Measurements from ENCODE around the gene INAFM2.

The INAFM2 gene

DNA sequence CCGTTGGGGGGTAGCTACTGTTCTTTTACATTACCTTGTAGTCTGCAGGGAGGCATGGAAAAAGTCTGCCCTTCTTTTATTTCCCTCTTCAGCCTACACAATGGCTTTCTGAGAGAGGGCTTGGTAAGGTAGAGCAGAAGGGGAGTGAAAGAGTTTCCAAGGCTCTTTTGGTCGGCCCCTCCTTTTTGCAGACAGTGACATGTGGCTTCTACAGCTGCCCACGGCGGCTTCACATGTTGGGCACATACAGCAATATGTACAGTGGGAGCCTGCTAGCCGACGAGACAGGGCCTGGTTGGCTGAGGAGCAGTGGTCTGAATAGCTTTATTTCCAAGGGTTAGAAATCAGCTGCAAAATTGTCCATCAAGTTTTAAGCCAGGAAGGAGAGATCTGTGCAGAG, 4.0 kb downstream of the INAFM2 start:
- DNase-seq (ENCODE audit: low read depth in 3 of 3, low spot score in 1 of 3) = no peak

- no peak for DNase-seq (ENCODE audit: low read depth in 3 of 3, low spot score in 1 of 3)
These were observed 4.7 kb downstream of the INAFM2 start for GRCh38 chr15:40328176-40328575.

- DNase-seq (ENCODE audit: low read depth in 3 of 3, low spot score in 1 of 3) = no peak
These were observed 5.3 kb downstream of the INAFM2 start for GRCh38 chr15:40328751-40329150.

- DNase-seq (ENCODE audit: low read depth in 3 of 3, low spot score in 1 of 3) = no peak
These were observed 6.3 kb downstream of the INAFM2 start for GRCh38 chr15:40329804-40330203.

DNA sequence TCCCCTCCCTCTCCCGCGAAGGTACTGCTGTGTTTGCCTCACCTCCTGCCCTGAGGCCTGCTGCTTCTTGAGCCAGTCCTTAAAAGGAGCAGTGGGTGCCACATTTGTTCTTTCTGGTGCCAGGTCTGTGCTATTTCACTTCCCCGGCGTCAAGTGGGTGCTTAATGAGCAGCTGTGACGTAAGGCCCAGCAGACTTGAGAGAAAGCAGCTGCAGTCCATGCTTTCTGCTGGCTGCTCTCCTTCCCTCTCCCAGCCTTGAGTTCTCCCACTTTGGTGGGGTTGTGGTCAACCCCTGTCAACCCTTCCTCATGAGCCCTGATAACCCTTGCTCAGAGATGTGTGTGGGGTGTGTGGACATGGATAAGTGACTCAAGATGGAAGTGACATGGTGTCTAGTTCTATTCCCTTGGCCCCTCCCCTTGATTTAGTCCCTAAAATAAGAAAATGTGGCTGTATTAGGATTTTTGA, 6.9 kb downstream of the INAFM2 start:
- no peak for DNase-seq (ENCODE audit: low read depth in 3 of 3, low spot score in 1 of 3)

GRCh38 chr15:40331026-40331425, 7.5 kb downstream of the INAFM2 start:
- no peak for DNase-seq (ENCODE audit: low read depth in 3 of 3, low spot score in 1 of 3)

- no peak for DNase-seq (ENCODE audit: low read depth in 3 of 3, low spot score in 1 of 3)
These were observed 8.1 kb downstream of the INAFM2 start for GRCh38 chr15:40331637-40332036.

- DNase-seq (ENCODE audit: low read depth in 3 of 3, low spot score in 1 of 3) = no peak
These were observed 8.8 kb downstream of the INAFM2 start for GRCh38 chr15:40332113-40332781.

- no peak for DNase-seq (ENCODE audit: low read depth in 3 of 3, low spot score in 1 of 3)
These were observed 10.5 kb downstream of the INAFM2 start for GRCh38 chr15:40333922-40334492.

- DNase-seq (ENCODE audit: low read depth in 3 of 3, low spot score in 1 of 3) = no peak
These were observed 11.0 kb downstream of the INAFM2 start for GRCh38 chr15:40334541-40334940.

DNA sequence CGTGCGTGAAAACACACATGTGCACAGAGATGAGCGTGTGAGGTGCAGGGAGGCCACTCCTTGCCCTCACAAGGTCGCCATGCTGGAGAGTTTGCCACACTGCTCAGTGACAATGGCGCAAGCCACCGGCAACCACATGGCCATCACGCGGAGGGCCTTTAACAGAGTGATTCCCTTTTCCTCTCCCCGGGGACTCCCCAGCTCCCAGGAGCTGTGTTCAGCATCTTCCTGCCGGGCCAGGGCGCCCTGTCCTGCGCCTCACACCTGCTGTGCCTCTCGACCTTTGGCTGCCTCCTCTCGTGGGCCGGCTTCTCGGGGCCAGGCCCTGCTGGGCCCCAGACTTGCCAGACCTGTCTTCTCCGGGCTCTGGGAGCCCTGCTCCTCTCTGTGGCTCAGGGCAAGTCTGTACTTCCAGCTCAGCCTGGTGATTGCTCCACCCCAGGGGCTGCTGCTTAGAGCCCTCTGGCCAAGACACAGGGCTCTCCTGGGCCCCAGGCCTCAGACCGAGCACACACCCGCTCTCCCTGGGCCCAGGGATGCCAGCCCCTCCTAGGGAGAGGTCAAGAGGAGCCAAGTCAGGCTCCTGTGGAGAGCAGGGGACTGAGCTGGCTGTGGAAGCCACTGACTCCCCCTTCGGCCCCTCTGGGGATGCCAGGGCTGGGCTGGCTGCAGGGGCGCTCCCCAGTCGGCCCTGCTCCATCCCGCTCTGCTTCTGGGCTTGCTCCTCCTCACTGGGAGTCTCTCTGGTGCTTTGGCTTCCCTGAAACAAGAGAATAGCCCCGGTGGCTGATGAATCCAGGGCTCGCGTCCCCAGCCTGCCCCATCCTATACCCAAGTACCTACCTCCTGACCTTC, 11.7 kb downstream of the INAFM2 start:
- no peak for DNase-seq (ENCODE audit: low read depth in 3 of 3, low spot score in 1 of 3)

- DNase-seq (ENCODE audit: low read depth in 3 of 3, low spot score in 1 of 3) = no peak
These were observed 12.6 kb downstream of the INAFM2 start for GRCh38 chr15:40335938-40336743.

DNA sequence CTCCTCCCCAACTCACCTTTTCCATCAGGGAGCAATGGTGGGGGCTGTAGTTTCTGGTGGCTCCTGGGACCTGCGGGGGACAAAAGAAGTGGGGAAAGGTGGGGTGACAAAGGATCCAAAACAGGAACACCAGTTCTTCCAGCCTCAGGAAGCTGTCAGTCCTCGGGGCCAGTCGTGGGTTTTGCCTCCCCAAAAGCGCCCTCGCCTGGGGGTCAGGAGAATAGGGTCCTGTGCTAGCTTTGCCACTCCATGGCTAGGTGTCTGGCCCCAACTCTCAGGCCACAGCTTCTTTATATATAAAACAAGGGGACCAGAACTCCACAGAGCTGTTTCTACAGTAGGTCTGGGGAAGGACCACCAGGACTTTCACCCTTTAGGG, 13.2 kb downstream of the INAFM2 start:
- no peak for DNase-seq (ENCODE audit: low read depth in 3 of 3, low spot score in 1 of 3)

DNA sequence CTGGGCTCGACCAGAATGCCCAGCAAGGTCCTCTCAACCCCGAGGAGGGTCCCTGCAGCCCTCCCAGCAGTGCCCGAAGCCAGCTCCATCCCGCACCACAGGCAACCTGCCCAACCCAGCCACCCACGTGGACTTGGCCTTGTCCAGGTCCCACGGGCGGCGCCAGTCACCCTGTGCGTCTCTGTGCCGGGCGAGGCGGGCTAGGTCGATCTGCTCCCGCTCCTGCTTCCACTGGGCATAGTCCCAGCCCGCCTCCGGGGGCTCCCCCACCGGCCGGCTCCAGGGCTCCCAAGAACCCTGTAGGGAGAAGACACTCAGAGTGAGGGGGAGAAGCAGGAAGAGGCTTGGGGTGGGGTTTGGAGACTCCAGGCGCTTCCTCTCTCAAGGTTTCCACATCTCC, 14.1 kb downstream of the INAFM2 start:
- DNase-seq (ENCODE audit: low read depth in 3 of 3, low spot score in 1 of 3) = no peak

- peak; percentile 46 to 67 (median 61) for DNase-seq (ENCODE audit: low read depth in 3 of 3, low spot score in 1 of 3)
These were observed 14.7 kb downstream of the INAFM2 start for GRCh38 chr15:40338041-40338657.

DNA sequence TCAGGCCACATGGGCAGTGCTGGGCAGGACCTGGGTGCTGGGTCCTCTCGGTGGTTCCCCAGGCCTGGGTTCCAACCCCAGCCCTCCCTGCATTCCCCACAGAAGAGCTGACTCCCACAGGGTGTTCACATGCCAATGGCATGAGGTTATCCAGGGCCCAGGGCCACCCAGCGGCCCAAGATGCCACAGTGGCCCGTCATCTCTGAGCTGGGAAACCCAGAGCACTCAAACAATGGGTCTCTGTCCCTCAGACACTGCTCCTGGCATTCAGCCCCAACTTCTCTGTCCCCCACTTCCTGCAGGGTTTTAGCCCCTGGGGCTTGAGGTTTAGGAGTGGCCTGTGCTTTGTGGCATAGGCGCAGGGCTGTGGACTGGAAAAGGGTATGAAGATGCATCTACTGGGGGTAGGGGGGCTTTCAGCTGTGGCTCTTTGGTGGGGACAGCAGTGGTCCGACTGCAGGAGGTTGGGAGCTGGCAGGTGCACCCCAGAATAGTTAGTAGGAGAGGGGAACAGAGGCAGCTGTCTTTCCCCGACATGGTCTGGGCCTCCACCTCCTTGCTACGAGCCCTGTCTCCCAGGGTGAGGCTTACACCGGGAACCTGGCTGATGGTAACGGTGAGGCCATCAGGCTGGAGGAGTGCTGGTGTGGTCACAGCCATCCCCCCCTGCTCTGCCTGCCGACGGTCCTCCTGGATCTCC, 15.6 kb downstream of the INAFM2 start:
- no peak for DNase-seq (ENCODE audit: low read depth in 3 of 3, low spot score in 1 of 3)

DNA sequence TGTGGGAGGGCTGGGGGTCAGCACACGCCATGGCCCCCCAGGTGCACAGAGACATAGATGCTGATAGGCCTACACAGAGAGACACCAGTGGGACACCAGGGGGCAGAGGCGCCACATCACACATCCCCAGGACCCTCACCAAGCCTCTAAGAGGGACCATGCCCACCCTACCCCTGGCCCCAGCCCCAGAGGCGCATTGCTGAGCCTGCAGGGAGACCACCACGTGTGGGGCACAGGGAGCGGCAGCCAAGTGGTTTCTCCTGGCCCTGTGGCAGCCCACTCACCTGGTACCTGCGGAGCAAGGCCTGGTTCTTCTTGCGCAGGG, 16.1 kb downstream of the INAFM2 start:
- no peak for DNase-seq (ENCODE audit: low read depth in 3 of 3, low spot score in 1 of 3)

- DNase-seq (ENCODE audit: low read depth in 3 of 3, low spot score in 1 of 3) = no peak
These were observed 16.7 kb downstream of the INAFM2 start for GRCh38 chr15:40340038-40340739.

- no peak for DNase-seq (ENCODE audit: low read depth in 3 of 3, low spot score in 1 of 3)
These were observed 17.4 kb downstream of the INAFM2 start, which contains the start of gene CCDC9B for GRCh38 chr15:40340740-40341400. CCDC9B (minus strand) TSS chr15:40340939; CDS start chr15:40340819, 120 bp downstream.

Data from stimulated activated CD4-positive, alpha-beta T cell treated with anti-CD3 and anti-CD28 coated beads, TNF-alpha, amount 100 ng/mL, for 1 hour (primary cell).